Measurements from ENCODE around the gene SERPINA5. TPM values are rescaled to one million over a fixed set of nuclear protein-coding genes. Genes with fewer than 3 reads are reported as not detected.

Gene SERPINA5
- total RNA-seq, 4 donors from 2014 or later: 2.1 to 5.1 (median 3.7) TPM

DNA sequence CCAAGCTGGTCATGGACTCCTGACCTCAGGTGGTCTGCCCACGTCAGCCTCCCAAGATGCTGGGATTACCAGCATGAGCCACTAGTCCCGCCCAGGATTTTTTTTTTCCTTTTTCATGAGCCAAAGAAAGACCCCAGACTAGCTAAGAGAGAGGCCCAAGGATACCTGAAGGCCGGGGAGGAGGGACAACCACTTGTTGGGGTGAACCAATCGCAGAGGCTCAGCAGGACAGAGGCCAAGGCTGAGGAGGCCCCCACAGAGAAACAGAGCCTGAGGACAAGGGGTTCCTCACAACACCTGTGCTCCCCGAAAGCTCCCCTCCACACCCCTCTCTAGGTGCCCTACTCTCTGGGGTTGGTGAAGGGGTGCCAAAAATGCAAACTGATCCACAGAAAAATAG lies 30.0 kb downstream of the SERPINA5 start:
- H3K27me3 ChIP-seq: no peaks in the 10 kb centered on the region
- TF ChIP-seq, protein P1, sequence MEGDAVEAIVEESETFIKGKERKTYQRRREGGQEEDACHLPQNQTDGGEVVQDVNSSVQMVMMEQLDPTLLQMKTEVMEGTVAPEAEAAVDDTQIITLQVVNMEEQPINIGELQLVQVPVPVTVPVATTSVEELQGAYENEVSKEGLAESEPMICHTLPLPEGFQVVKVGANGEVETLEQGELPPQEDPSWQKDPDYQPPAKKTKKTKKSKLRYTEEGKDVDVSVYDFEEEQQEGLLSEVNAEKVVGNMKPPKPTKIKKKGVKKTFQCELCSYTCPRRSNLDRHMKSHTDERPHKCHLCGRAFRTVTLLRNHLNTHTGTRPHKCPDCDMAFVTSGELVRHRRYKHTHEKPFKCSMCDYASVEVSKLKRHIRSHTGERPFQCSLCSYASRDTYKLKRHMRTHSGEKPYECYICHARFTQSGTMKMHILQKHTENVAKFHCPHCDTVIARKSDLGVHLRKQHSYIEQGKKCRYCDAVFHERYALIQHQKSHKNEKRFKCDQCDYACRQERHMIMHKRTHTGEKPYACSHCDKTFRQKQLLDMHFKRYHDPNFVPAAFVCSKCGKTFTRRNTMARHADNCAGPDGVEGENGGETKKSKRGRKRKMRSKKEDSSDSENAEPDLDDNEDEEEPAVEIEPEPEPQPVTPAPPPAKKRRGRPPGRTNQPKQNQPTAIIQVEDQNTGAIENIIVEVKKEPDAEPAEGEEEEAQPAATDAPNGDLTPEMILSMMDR (IDR thresholded peaks at IDR 0.05): no peak
- TF ChIP-seq POLR2AphosphoS5 (IDR thresholded peaks at IDR 0.05) (no peak), EP300 (IDR thresholded peaks at IDR 0.05) (no peak), POLR2A (IDR thresholded peaks at IDR 0.05; ENCODE audit: low read depth) (no peak)
- no peaks in the 10 kb centered on the region for H3K9me3 ChIP-seq
- no peak overlapping the region for H3K4me3 ChIP-seq
- no peak for DNase-seq (ENCODE audit: extremely low spot score)
- peaks cover 7 to 43% (median 11%) of the 10 kb centered on the region in 4 donors for H3K4me1 ChIP-seq
- 94% methylated on average over 5 of the region's 5 CpGs for WGBS
- no peaks in the 10 kb centered on the region for H3K36me3 ChIP-seq
- H3K27ac ChIP-seq (replicated peaks in 1 of 4): peak overlapping the region in 2 of 4 donors; percentile 60 to 63
- intact Hi-C loops (cut with DNase I): no loop called here

DNA sequence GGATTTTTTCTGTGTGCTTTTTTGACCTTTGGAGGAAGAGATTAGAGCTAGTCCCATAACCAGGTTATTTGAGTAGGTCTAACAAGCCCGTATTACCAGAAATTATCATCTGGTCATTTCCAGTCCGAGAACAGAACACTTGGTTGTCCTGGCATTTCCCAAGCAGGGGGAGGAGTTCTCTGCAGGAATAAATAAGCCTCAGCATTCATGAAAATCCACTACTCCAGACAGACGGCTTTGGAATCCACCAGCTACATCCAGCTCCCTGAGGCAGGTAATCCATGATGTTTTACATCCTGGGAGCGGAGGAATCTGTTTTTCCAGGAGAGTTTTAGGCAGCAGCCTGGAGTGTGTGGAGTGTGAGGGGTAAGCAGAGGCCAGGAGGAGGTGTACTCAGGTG lies 30.9 kb downstream of the SERPINA5 start, which contains the start of gene SERPINA3:
Gene SERPINA3 (plus strand): TSS at position 218 of the 400 bp plus-strand sequence. CDS start 2,051 bp downstream, outside the sequence.
- peak within 1 kb of the TSS; percentile 49 to 73 (median 59) for H3K27ac ChIP-seq (replicated peaks in 1 of 4)
- H3K4me1 ChIP-seq: peaks cover 3 to 43% (median 11%) of the 10 kb centered on the region in 4 donors
- no peak for DNase-seq (ENCODE audit: extremely low spot score)
- no peaks in the 10 kb centered on the region for H3K36me3 ChIP-seq
- TF ChIP-seq POLR2AphosphoS5 (IDR thresholded peaks at IDR 0.05) (peak in 1 of 2 donors; percentile 69), EP300 (IDR thresholded peaks at IDR 0.05) (no peak)
- intact Hi-C loops (cut with DNase I): no loop called here
- peaks cover 0 to 9% (median 6%) of the 10 kb centered on the region in 4 donors for H3K9me3 ChIP-seq
- 71% methylated on average over 4 of the region's 4 CpGs for WGBS
- H3K27me3 ChIP-seq: no peaks in the 10 kb centered on the region
- peak within 1 kb of the TSS; percentile 19 to 51 (median 36) for H3K4me3 ChIP-seq

DNA sequence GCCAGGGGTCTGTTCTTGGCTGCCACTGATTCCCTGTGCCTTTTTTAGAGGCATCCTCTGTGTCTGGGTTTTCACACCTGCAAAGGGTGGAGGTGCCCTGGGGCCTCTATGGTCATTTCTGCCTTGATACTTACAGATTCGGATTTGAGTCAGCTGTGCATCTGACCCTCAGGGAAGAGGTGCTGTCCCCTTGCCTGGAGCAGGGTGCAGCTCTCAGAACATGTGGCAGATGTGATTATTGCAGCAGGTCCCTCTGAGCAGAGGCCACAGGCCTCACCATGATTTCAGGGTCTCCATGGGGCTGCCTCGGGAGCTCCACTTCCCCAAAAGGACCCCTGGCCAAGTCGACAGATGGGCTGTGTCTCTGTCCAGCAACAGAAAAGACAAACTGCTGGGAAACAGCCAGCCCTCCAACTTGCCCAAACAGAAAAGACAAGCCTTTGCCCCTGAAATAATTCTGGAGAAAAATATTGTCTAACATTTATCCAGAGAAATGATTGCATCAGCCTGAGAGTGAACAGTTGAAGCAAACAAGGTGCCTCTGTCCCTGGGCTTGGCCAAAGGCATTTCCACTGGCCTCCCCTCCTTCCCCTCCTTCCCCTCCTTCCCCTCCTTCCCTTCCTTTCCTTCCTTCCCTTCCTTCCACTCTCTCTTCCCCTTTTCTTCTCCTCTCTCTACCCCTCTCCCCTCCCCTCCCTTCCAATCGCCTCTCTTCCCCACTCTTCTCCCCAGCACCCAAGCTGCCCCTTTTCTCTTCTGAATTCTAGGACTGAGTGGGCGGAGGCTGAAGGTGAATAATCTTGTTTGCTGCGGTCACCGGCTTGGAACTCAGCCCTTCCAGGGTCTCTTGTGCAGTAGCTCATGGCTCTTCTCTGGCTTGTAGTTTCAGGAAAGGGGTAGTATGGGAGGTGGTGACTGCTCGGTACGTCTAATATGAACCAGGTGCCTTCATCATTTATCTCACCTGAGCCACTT lies 31.6 kb downstream of the SERPINA5 start:
- H3K4me3 ChIP-seq: peak overlapping the region; percentile 19 to 51 (median 36)
- H3K27ac ChIP-seq (replicated peaks in 1 of 4): peak overlapping the region; percentile 49 to 73 (median 59)
- 68% methylated on average over 7 of the region's 9 CpGs for WGBS

DNA sequence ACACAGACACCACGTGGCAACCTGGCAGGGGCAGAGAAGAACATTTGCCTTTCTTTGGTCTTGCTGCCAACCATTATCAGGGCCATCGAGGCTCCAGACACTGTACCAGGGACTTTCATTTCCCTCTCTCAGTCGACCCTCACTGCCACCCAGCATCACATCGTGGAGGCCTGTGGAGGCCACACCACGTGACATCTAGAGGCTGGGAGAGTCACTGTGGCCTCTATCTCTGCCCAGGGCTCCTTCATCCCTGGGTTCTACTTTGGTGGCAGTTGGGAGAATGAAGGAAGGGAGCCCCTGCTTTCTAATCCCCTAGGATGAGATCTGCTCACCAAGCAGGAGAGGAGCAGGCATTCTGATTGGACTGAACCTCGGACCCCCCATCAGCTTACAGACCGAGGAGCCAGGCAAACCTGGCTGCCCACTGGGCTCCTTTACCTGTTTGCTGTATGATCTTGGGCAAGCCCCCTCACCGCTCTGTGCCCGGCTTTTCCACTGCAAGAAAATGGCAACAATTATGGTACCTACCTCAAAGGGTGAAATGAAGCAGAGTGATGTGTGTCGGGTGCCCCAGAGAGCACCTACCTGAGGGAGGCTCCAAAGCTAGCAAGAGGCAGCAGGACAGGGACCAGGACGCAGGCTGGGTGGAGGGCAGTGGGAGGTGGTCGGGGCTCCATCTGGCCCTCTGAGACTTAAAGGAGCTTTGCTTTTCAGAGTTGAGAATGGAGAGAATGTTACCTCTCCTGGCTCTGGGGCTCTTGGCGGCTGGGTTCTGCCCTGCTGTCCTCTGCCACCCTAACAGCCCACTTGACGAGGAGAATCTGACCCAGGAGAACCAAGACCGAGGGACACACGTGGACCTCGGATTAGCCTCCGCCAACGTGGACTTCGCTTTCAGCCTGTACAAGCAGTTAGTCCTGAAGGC lies 32.8 kb downstream of the SERPINA5 start:
- Histone ChIP-seq H3K27ac (replicated peaks in 1 of 4) (peak overlapping the region in 2 of 4 donors; percentile 58 to 73), H3K4me3 (peak overlapping the region; percentile 13 to 51 (median 36))
- 87% methylated on average over 16 of the region's 20 CpGs for WGBS

More for the DNA sequence above, 31.6 kb downstream of the SERPINA5 start:
- peaks cover 0 to 16% (median 13%) of the 10 kb centered on the region in 4 donors for H3K9me3 ChIP-seq
- peaks cover 3 to 43% (median 11%) of the 10 kb centered on the region in 4 donors for H3K4me1 ChIP-seq
- intact Hi-C loops (cut with DNase I): no loop called here
- no peaks in the 10 kb centered on the region for H3K27me3 ChIP-seq
- TF ChIP-seq POLR2AphosphoS5 (IDR thresholded peaks at IDR 0.05) (no peak), POLR2A (IDR thresholded peaks at IDR 0.05; ENCODE audit: low read depth) (no peak), EP300 (IDR thresholded peaks at IDR 0.05) (no peak)
- TF ChIP-seq, protein P1 (IDR thresholded peaks at IDR 0.05): no peak
- no peaks in the 10 kb centered on the region for H3K36me3 ChIP-seq
- DNase-seq (ENCODE audit: extremely low spot score): no peak

More for the DNA sequence above, 32.8 kb downstream of the SERPINA5 start:
- no peak for DNase-seq (ENCODE audit: extremely low spot score)
- Histone ChIP-seq H3K4me1 (peaks cover 3 to 43% (median 11%) of the 10 kb centered on the region in 4 donors), H3K9me3 (peaks cover 0 to 27% (median 24%) of the 10 kb centered on the region in 4 donors), H3K36me3 (peaks cover 0 to 3% (median 2%) of the 10 kb centered on the region in 4 donors), H3K27me3 (no peaks in the 10 kb centered on the region)
- TF ChIP-seq POLR2A (IDR thresholded peaks at IDR 0.05; ENCODE audit: low read depth) (no peak), POLR2AphosphoS5 (IDR thresholded peaks at IDR 0.05) (no peak), EP300 (IDR thresholded peaks at IDR 0.05) (no peak)
- TF ChIP-seq, protein P1 (IDR thresholded peaks at IDR 0.05): no peak
- intact Hi-C loops (cut with DNase I): no loop called here
